Activated CD4-positive, alpha-beta T cell treated with anti-CD3 and anti-CD28 coated beads, Interleukin-2, amount 10 ng/mL, durations not matched to agents 7 days and 5 days (primary cell): Measurements from ENCODE around the gene SPATA45. TPM values are rescaled to one million over a fixed set of nuclear protein-coding genes. Genes with fewer than 3 reads are reported as not detected.

Experiments used
- CTCF ChIA-PET: fragments of 350-600 bp; sonication (Branson Sonifier 250); formaldehyde crosslinking; loops from one replicate; lab custom pipeline; 2021; ENCODE audit warnings: antibody characterized with exemption; lab: Charles Lee
- POLR2A ChIA-PET: fragments of 350-600 bp; sonication (Branson Sonifier 250); formaldehyde crosslinking; loops from one replicate; lab custom pipeline; 2021; ENCODE audit warnings: antibody characterized with exemption; lab: Charles Lee
- DNase-seq: peaks from one replicate; pipeline ENCODE4 v3.0.0-alpha.2; 2020
- H3K27ac Mint-ChIP-seq: one replicate; pipeline ENCODE4 v1.8.0; 2021; ENCODE audit warnings: mild to moderate bottlenecking, moderate library complexity, mixed read lengths
- H3K27me3 Mint-ChIP-seq: one replicate; pipeline ENCODE4 v1.8.0; 2021; ENCODE audit warnings: mixed read lengths
- H3K36me3 Mint-ChIP-seq: one replicate; pipeline ENCODE4 v1.8.0; 2021; ENCODE audit warnings: low read depth, mixed read lengths
- H3K4me1 Mint-ChIP-seq: one replicate; pipeline ENCODE4 v1.8.0; 2021; ENCODE audit warnings: mixed read lengths
- H3K4me3 Mint-ChIP-seq: one replicate; pipeline ENCODE4 v1.8.0; 2021; ENCODE audit warnings: mild to moderate bottlenecking, moderate library complexity, mixed read lengths
- H3K9me3 Mint-ChIP-seq: one replicate; pipeline ENCODE4 v1.8.0; 2021; ENCODE audit warnings: mixed read lengths
- total RNA-seq, 2 experiments: library from RNA; stranded (reverse); gene quantifications; one replicate each; pipeline ENCODE4 v1.2.3, GENCODE V29; 2021

SPATA45 gene
- total RNA-seq, 2 experiments from 2014 or later, result 0.45 TPM; not detected in 1

DNA sequence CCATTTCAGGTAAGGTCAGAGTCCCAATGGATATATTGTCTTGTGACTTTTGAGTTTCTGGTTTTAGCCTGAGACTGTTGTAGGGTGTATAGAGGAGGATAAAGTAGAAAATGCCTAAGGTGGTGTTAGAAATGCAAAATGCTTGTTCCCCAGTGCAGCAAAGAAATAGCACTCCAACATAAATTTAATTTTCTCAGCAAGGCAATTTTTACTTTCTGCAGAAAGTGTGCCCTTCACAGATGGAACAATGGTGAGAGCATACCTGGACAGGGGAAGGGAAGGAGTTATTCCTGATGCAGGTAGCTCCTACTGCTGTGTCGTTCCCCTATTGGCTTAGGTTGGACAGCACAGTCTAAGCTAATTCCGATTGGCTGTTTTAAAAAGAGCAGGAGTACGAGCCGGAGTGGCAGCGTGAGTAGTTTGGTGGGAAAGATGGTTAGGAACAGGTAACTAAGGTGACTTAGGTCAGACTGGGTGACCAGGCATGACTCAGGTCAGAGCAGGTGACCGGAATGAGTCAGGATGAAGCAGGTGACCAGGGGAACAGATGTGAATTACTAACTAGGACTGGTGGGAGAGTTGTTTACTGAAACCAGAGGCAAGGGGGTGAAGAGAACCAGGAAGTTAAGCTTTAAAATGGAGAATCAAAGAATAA, 21.5 kb downstream of the SPATA45 start:
- CTCF ChIA-PET, result no interaction called here
- no peaks in the 10 kb centered on the region for H3K36me3 Mint-ChIP-seq
- no peaks in the 10 kb centered on the region for H3K27me3 Mint-ChIP-seq
- DNase-seq, result no peak
- H3K4me3 Mint-ChIP-seq, result no peak overlapping the region
- no peaks in the 10 kb centered on the region for H3K4me1 Mint-ChIP-seq
- H3K9me3 Mint-ChIP-seq, result peaks cover 21% of the 10 kb centered on the region
- no peak overlapping the region for H3K27ac Mint-ChIP-seq
- POLR2A ChIA-PET, result no interaction called here

GRCh38 chr1:212824201-212824600, 23.2 kb downstream of the SPATA45 start:
- POLR2A ChIA-PET, result no interaction called here
- CTCF ChIA-PET, result interaction anchor here (0.6 kb wide), 1 partner anchor 315 kb away, joined by 3 read pairs; no protein-coding TSS in a partner anchor
- Mint-ChIP-seq H3K4me1 (peaks cover 3% of the 10 kb centered on the region), H3K27ac (no peak overlapping the region), H3K36me3 (no peaks in the 10 kb centered on the region), H3K27me3 (no peaks in the 10 kb centered on the region), H3K4me3 (no peak overlapping the region), H3K9me3 (peaks cover 21% of the 10 kb centered on the region)
- DNase-seq, result no peak

GRCh38 chr1:212822956-212823355, 24.5 kb downstream of the SPATA45 start:
- peaks cover 3% of the 10 kb centered on the region for H3K4me1 Mint-ChIP-seq
- ChIA-PET CTCF (interaction anchor here (0.5 to 1.3 kb wide), 2 partner anchors 8 to 18 kb away, joined by 3 read pairs; no protein-coding TSS in a partner anchor), POLR2A (no interaction called here)
- no peak overlapping the region for H3K27ac Mint-ChIP-seq
- H3K9me3 Mint-ChIP-seq, result peaks cover 21% of the 10 kb centered on the region
- H3K4me3 Mint-ChIP-seq, result no peak overlapping the region
- H3K36me3 Mint-ChIP-seq, result no peaks in the 10 kb centered on the region
- no peak for DNase-seq
- no peaks in the 10 kb centered on the region for H3K27me3 Mint-ChIP-seq

- no peak overlapping the region for H3K27ac Mint-ChIP-seq
- POLR2A ChIA-PET, result no interaction called here
- CTCF ChIA-PET, result interaction anchor here (0.9 kb wide), 1 partner anchor 174 kb away, joined by 3 read pairs; no protein-coding TSS in a partner anchor
- no peaks in the 10 kb centered on the region for H3K27me3 Mint-ChIP-seq
- H3K36me3 Mint-ChIP-seq, result no peaks in the 10 kb centered on the region
- peaks cover 15% of the 10 kb centered on the region for H3K9me3 Mint-ChIP-seq
- no peak for DNase-seq
- H3K4me3 Mint-ChIP-seq, result no peak overlapping the region
- H3K4me1 Mint-ChIP-seq, result peaks cover 3% of the 10 kb centered on the region
Measured at GRCh38 chr1:212820969-212821368, 26.5 kb downstream of the SPATA45 start.

- H3K9me3 Mint-ChIP-seq, result peaks cover 8% of the 10 kb centered on the region
- DNase-seq, result no peak
- H3K27me3 Mint-ChIP-seq, result no peaks in the 10 kb centered on the region
- ChIA-PET CTCF (interaction anchor here (0.5 to 0.6 kb wide), 2 partner anchors 16 to 164 kb away, joined by 3 read pairs; no protein-coding TSS in a partner anchor), POLR2A (interaction anchor here (0.6 kb wide), 1 partner anchor 83 kb away, joined by 3 read pairs; no protein-coding TSS in a partner anchor)
- H3K27ac Mint-ChIP-seq, result no peak overlapping the region
- no peaks in the 10 kb centered on the region for H3K36me3 Mint-ChIP-seq
- peaks cover 3% of the 10 kb centered on the region for H3K4me1 Mint-ChIP-seq
- no peak overlapping the region for H3K4me3 Mint-ChIP-seq
Measured at GRCh38 chr1:212819726-212820125, 27.7 kb downstream of the SPATA45 start.

DNA sequence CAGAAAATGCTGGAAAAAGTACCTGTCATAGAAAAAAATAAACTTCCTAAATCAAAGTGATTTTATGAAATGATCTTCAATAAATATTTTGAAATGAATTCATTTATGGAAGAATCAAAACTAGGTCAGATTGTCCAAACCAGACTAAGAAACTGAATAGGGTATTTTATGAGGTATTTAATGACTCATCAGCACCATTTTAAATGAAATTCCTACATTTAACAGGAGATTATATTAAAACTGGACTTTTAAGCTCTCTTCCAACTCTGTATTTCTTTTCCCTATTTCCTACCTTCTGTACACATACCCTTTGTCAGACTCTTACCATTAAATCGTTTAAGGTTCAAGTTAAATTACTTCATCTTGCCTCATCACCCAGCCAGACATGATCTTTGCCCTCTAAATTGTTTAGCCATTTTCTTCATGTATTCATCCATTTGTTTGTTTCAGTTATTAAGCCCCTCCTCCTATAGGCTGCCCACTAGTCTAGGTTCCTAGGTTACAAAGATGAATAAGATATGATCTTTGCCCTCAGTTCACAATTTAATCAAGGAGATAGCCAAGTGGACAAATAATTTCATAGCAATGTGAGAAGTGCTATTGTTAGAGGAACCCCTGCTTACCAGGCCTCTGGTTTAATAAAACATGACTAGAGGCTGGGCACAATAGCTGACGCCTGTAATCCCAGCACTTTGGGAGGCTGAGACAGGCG, 30.7 kb downstream of the SPATA45 start:
- H3K27me3 Mint-ChIP-seq, result no peaks in the 10 kb centered on the region
- CTCF ChIA-PET, result no interaction called here
- no peak overlapping the region for H3K4me3 Mint-ChIP-seq
- DNase-seq, result no peak
- H3K27ac Mint-ChIP-seq, result no peak overlapping the region
- H3K36me3 Mint-ChIP-seq, result no peaks in the 10 kb centered on the region
- POLR2A ChIA-PET, result no interaction called here
- peaks cover 3% of the 10 kb centered on the region for H3K4me1 Mint-ChIP-seq
- no peaks in the 10 kb centered on the region for H3K9me3 Mint-ChIP-seq

GRCh38 chr1:212814537-212815334, 32.7 kb downstream of the SPATA45 start:
- ChIA-PET POLR2A (no interaction called here), CTCF (interaction anchor here (0.9 to 1.2 kb wide), 4 partner anchors 9 to 180 kb away, joined by 3 read pairs; no protein-coding TSS in a partner anchor)
- Mint-ChIP-seq H3K27me3 (no peaks in the 10 kb centered on the region), H3K4me1 (peaks cover 2% of the 10 kb centered on the region), H3K36me3 (no peaks in the 10 kb centered on the region), H3K4me3 (no peak overlapping the region), H3K9me3 (no peaks in the 10 kb centered on the region), H3K27ac (no peak overlapping the region)
- peak; percentile 22 for DNase-seq

DNA sequence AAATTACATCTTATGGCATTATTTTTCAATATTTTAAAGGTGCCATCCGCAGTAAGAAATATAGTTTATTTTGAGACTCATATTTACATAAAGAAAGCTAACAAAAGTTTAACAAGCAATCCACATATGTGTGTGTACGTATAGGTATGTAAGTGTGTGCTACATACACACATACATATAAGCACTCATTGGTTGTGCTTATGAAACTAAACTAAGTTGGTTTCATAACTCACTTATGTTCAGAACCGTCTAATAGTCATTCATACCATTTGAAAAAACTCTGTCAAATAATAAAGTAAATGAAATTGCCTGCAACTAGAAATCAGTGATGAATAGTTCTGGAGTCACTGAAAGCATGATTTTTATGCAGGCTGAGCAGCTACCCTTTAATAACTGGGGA, 41.7 kb downstream of the SPATA45 start:
- H3K4me3 Mint-ChIP-seq, result no peak overlapping the region
- peaks cover 9% of the 10 kb centered on the region for H3K36me3 Mint-ChIP-seq
- CTCF ChIA-PET, result interaction anchor here (0.6 to 1.4 kb wide), 4 partner anchors 9 to 379 kb away, joined by 3 to 5 read pairs (median 4); no protein-coding TSS in a partner anchor
- H3K9me3 Mint-ChIP-seq, result no peaks in the 10 kb centered on the region
- POLR2A ChIA-PET, result interaction anchor here (0.7 kb wide), 1 partner anchor 12 kb away, joined by 3 read pairs; no protein-coding TSS in a partner anchor
- H3K27me3 Mint-ChIP-seq, result no peaks in the 10 kb centered on the region
- no peaks in the 10 kb centered on the region for H3K4me1 Mint-ChIP-seq
- no peak overlapping the region for H3K27ac Mint-ChIP-seq
- no peak for DNase-seq

DNA sequence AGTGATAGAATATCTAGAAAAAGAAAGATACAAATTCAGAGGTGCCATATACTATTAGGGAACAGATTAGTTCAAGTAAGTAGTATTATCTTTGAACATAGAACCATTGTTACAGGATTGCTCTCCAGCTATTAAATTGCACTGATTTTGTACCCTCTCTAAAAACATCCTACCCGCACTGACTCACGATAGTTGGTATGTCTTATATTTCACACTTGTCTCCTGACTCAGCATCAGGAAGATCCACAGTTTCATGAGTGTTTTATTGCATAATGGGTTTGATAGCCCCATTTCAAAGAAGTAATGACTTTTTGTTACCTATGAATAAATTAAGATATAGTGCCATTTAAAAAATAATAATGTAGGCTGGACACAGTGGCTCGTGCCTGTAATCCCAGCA, 49.8 kb downstream of the SPATA45 start:
- POLR2A ChIA-PET, result no interaction called here
- no peak for DNase-seq
- Mint-ChIP-seq H3K4me1 (peaks cover 18% of the 10 kb centered on the region), H3K27me3 (no peaks in the 10 kb centered on the region), H3K36me3 (peaks cover 34% of the 10 kb centered on the region), H3K27ac (no peak overlapping the region), H3K9me3 (peaks cover 3% of the 10 kb centered on the region), H3K4me3 (no peak overlapping the region)
- CTCF ChIA-PET, result interaction anchor here (0.6 to 0.9 kb wide), 2 partner anchors 99 to 298 kb away, joined by 3 read pairs; no protein-coding TSS in a partner anchor

- H3K4me3 Mint-ChIP-seq, result no peak overlapping the region
- peaks cover 30% of the 10 kb centered on the region for H3K4me1 Mint-ChIP-seq
- no peaks in the 10 kb centered on the region for H3K27me3 Mint-ChIP-seq
- ChIA-PET POLR2A (interaction anchor here (0.6 kb wide), 1 partner anchor 188 kb away, joined by 3 read pairs; no protein-coding TSS in a partner anchor), CTCF (interaction anchor here (0.6 to 1.3 kb wide), 4 partner anchors 13 to 835 kb away, joined by 3 to 4 read pairs (median 3); no protein-coding TSS in a partner anchor)
- H3K36me3 Mint-ChIP-seq, result peaks cover 32% of the 10 kb centered on the region
- peaks cover 3% of the 10 kb centered on the region for H3K9me3 Mint-ChIP-seq
- peak overlapping the region; percentile 90 for H3K27ac Mint-ChIP-seq
- peak; percentile 16 for DNase-seq
Measured at GRCh38 chr1:212794561-212795014, 52.9 kb downstream of the SPATA45 start.

DNA sequence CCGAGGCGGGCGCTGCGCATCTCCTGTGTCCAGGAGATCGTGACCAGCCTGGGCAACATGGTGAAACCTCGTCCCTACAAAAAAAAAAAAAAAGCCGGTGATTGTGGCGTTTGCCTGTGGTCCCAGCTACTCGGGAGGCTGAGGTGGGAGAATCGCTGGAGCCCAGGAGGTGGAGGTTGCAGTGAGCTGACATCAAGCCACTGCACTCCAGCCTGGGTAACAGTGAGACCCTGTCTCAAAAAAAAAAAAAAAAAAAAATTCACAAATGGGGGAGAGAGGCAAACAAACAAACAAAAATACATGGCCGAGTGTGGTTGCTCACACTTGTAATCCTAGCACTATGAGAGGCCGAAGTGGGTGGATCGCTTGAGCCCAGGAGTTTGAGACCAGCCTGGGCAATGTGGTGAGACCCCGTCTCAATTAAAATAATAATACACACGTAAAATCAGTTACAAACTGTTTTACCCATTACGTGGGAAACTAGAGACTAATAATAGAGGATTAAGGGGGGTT, 55.0 kb downstream of the SPATA45 start:
- no peaks in the 10 kb centered on the region for H3K27me3 Mint-ChIP-seq
- DNase-seq, result no peak
- H3K4me1 Mint-ChIP-seq, result peaks cover 41% of the 10 kb centered on the region
- CTCF ChIA-PET, result interaction anchor here (0.7 to 1.4 kb wide), 4 partner anchors 13 to 315 kb away, joined by 3 to 7 read pairs (median 3); no protein-coding TSS in a partner anchor
- POLR2A ChIA-PET, result no interaction called here
- peaks cover 31% of the 10 kb centered on the region for H3K36me3 Mint-ChIP-seq
- peak overlapping the region; percentile 99 for H3K27ac Mint-ChIP-seq
- H3K9me3 Mint-ChIP-seq, result peaks cover 3% of the 10 kb centered on the region
- peak overlapping the region; percentile 99 for H3K4me3 Mint-ChIP-seq
